NCI-H1694 (cell line): Measurements from ENCODE around the gene AGXT.

Experiments
- DNase-seq: peaks from one replicate; lab custom pipeline; 2025; lab: John Stamatoyannopoulos, UW

The AGXT gene

DNA sequence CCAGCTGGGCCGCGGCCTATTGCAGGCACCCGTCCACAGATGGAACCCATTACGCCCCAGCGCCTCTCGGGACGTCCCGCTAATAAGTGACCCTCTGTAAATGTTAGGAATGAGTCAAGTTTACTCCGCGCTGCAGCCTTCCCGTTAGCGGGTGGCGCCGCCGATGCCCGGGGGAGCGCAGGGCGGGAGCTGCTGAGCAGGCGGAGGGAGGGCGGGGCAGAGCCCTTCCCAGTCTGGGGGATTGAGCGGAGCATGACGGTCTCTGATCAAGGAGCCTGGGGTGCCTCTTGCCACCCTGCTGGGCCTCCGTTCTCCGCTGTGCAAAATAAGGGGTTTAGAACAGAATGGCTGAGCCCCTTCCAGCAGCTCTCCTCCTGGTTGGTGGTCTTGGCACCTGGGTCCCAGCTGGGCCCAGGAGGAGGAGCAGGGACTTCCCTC, 48.0 kb downstream of the AGXT start:
- DNase-seq = no peak

DNA sequence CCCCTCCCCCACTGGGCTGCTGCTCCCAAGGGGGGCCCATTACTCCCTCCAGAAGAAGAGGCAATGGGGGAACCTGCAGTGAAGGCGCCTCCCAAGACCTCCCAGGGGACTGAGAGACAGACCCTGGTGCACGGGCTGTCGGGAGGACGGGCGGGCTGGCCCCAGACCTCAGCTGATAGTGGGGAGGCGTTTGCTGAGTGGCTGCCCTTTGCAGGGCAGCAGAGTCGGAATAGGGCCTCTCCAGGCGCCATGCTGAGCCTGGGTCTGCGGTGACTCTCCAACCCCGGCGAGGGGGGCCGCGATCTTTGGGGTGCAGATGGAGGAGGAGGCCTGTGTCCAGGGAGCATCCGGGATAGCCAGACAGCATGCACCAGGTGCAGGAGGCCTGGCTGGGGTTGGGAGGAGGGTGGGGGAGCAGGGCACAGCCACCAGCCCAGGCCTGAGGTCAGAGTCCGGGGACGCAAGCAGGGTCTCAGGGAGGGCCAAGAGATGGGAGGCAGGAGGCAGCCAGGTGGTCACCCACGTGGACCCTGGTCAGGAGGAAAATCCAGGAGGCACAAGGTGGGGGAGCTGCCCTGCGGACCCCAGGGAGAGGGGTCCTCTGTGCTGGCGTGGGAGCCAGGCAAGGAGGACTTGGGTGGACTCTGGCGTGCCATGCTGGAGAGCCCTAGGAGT, 48.5 kb downstream of the AGXT start:
- DNase-seq = no peak

DNA sequence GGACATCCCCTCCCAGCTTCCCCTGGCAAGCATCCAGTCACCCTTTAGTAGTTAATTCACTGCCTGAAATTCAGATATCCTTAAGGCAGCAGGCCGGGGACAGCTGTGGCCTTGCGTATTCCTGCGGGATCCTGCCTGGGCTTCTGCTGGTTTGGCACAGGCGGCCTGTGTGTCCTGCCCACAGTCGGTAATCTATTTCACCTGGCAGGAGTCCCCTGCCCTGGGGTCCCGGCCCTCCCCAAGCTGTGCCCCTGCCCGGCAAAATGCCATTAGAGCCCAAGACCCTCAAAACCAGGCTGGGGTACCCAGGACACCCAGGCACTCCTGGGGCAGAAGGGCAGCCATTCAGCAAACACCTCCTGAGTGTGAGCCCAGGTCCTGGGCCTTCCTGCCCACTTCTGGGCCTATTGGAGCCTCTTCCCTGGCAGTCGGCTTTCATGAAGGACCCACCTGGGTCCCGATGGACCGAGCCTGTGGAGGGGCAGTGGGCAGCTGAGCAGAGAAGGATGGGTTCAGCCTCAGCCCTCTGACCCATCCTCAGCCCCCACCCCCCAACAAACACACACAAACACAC, 49.1 kb downstream of the AGXT start:
- DNase-seq = no peak

DNA sequence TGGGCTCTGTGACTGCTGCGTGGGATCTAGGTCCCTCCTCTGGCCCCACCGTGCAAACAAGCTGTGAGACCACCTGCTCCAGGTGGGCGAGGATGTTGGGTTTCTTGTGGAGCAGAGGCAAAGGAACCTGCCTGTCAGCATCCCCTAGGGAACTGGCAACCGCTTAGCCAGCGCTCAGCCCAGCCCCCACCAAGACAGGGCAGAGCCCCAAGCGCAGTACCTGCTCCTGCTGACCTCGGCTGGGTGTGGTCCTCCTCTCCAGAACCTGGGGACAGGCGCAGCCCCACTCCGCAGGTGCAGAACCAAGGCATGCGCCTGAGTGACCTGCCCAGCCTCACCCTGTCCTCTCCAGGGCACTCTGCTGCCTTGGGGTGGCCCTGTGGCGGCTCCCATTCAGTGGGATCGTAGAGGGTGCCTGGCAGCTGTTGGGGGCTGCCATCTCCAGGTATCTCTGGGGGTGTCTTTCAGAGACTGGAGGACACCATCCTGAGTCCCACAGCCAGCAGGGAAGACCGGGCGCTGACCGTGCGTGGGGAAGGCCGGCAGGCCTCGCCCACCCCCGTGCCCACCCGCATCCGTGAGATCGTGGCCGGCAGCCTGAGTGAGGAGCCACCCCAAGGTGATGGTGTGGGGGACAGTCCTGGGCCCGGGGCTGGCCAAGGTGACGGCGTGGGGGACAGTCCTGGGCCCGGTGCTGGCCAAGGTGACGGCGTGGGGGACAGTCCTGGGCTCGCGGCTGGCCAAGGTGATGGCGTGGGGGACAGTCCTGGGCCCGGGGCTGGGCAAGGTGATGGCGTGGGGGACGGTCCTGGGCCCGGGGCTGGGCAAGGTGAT, 49.9 kb downstream of the AGXT start:
- no peak for DNase-seq

DNA sequence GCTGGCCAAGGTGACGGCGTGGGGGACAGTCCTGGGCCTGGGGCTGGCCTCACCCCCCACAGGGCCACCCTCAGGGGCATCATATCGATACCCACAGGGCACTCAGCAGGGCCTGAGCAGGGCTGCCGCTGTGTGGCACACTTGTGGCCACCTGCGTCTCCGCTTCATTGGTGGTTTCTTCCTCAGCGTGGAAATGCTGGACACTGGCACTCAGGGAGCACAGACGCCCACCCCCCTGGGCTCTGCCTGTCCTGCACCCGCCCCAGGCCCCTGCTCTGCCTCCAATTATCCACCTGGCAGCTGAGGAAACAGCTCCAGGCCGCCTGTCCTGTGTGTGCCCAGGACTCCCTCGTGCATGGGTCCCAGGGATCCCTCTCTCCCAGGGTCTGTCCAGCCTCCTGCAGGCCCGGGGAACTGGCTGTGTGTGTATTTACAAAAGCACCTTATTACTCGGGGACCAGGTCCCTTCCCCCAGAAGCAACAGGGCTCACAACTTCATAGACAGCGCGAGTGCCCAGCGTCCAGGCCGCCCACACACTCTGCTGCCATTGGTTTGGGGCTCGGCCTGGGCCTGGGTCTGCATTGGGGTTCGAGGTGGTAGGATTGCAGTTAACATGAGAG, 50.6 kb downstream of the AGXT start:
- no peak for DNase-seq

DNA sequence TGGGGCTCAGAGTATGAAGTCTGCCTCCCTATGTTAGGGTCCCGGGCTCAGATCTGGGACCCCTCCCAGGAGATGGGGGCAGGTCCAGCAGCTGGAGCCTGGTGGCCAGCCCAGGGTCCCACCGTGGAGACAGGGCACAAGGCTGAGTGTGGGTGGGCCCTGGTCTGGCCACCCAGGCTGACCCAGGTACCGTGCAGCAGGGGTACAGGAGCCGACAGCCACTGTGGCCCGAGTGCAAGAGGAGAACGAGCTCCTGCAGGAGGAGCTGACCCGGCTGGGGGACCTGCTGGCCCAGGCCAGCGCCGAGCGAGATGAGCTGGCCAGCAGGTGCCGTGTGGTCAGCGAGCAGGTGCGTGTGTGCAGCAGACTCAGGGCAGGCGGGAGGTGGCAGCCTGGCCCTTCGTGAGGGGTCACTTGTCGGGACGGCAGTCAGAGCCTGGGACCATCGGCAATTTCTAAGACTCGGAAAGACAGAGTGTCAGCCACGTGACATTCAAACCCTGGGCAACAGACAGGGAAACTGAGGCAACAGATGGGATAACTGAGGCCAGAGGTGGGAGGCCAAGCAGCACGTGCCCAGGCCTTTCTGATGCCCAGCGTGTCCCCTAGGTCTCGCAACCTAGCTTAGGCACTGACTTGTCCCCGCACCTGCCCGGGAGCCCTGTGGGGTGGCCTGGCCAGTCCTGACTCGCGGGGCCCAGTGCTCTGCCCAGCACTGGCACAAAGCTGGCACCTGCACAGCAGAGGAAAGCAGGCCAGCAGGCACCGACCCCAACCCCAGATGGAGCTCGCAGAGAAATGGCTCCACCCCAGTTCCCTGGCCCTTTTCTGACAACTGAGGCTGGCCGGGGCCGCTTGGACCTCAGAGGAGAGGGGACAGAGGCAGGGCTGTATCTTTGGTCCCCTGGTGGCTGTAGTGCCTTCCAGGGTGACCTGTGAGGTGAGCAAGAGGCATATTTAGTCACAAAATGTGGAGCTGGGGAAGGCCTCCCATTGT, 51.5 kb downstream of the AGXT start:
- no peak for DNase-seq

DNA sequence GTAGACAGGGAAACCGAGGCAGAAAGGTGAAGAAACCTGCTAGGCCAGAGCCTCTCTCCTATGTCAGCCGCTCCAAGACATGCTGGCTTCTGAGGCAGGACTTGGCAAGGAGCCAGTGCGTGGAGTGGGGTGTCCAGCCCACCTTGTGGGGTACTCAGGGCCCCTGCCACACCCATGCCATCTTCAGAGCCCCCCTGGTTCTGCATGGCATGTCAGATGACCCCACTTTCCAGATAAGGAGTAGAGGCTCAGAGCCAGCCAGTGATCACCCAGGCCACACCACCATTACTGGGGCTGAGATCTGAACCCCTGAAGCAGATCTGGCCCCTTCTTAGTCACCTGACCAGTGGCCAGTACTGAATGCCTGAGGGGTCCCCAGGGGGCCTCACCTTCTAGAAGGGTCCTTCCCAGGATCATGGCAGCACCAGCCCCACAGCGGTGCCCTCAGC, 52.2 kb downstream of the AGXT start:
- DNase-seq = no peak

DNA sequence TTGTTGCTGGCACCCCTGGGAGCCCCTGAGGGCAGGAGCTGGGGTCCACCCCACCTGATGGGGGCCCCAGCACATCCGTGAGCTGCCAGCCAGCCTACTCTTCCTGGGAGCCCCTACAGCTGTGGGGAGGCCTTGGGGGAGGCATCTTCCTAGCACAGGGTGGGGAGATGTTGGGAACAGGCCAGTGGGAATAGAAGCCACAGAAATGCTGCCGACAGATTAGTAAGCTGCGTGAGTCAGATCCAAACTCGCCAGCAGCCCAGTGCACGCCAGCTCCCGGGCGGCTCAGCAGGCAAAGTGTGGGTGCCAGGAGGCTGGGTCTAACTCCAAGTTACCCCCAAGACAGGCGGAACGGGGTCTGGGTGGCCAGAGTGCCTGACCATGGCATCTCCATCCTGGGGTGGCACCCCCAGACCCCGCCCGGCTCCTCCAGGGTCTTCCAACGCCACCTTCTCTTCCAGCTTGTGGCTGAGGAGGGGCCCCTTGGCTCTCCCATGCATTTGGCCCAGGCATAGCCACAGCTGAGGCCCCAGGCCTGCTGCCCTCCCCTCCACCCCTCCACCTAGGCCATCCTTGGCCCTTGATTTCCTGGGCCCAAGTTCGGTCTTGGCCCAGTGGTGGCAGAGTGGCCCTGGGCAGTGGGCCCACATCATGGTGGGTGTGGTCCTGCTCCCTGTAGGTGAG, 52.8 kb downstream of the AGXT start:
- no peak for DNase-seq

DNA sequence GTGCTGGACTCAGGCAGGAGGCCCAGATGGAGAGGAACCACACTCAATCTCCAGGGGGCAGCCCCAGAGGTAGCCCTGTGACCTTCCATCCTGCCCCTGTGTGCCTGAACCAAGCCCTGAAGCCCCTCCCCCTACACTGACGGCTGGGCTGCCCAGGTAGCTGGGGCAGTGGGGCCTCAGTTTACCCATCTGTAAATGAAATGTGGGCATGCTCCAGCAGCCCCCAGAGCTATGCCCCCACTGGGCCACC, 53.3 kb downstream of the AGXT start:
- no peak for DNase-seq

DNA sequence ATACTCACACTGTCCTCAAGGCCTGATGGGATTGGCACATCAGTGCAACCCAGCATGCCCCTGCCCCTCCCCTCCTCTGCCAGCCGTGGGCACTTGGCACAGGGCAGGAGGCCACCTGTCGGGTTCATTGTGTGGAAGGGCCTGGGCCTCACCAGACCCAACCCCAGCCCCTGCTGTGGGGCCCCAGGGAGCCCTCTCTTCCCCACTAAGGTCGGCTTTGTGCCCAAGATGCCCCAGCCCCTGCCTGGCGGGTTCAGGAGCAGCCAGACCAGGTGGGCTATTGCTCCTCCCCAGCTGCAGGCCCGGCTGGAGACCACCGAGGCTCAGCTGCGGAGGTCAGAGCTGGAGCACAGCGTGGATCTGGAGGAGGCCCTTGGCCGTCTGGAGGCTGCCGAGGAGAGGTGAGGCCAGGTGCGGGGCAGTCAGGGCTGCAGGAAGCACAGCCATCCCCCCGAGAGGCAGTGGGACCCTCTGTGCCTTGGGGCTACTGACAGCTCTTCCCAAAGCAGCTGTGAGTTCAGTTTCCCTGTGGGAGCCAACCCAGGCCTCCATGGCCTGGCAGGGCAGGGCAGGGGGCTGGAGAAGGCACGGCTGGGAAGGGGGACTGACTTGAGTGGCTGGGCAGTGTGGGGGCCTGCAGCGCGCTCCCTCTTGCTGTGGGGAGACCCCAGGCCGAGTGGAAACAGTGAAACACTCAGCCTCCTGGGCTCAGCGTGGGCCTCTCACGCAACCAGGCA, 53.8 kb downstream of the AGXT start:
- DNase-seq = no peak

DNA sequence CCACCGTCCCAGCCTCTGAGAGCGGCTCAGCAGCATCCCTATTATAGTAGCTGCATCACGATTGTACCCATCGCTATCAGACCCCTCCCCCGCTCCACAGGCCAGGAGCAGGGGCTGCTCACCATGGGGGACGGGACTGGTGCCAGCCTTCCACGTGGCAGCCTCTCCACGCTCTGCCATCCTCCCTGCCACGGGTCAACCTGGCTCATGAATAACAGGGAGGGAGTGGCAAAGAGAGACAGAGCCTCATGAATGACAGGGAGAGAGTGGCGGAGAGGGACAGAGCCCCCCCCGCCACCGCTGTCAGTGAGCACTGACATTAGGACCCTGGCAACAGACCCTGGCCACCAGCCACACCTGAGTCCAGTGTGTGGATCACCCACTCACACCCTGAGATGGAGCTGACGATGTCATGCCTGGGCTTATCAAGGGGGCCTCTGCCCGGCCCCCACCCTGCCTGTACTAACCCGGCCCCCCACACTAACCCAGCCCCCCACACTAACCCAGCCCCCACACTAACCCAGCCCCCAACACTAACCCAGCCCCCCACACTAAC, 54.4 kb downstream of the AGXT start:
- no peak for DNase-seq

DNA sequence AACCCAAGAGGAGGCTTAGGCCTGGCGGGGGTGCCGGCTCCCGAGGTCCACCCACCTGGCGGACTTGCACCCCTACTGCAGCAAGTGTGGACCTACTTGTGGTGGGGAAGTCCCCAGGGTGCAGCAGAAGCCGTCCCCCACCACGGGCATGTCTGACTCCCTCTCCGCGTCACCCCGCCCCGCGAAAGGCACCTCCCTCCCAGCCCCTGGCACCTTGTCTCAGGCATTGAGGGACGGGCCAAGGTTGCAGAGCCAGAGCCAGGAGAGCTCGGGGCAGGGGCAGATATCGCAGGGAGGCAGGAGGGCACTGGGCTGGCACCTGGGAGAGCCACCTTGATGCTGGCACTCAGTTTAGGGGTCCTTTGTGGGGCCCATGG, 56.6 kb downstream of the AGXT start:
- DNase-seq = no peak

DNA sequence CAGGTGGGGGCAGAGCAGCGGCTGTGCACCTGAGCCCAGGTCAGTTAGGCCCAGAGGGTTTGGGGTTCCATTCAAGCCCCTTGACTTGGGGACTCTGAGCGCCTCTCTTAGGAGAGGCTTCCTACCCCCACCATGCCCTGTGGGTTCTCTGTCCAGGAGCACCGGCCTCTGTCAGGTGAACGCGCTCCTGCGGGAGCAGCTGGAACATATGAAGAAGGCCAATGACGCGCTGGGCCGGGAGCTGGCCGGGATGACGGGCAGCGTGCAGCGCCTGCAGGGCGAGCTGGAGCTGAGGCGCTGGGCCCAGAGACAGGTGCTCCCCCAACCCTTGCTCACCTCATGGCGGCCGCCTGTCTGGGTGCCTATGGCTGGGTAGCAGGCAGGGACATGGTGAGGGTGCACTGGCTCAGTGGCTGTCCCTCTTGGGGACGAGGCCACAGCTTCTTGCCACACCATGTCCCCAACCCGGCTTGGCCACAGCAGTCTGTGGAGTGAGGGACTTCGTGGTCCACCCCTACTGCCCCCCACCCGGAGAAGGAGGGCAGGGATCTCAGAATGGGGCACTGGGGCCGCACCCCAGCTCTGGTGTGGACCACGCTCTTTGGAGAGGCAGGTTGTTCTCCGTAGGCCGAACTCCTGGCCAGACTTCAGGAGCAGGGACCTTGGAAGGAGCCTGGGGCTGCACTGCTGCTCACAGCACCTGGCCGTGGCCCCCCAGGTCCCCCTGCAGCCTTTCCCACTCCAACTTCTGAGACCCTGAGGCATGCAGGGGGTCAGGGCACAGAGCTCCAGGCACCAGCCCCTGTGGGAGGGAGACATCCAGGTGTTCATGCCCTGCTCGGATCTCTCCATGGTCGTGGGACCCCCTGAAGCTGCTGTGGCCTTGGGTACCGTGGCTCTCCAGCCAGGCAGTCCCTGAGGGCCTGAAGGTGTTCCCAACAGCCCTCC, 57.2 kb downstream of the AGXT start:
- DNase-seq = no peak

DNA sequence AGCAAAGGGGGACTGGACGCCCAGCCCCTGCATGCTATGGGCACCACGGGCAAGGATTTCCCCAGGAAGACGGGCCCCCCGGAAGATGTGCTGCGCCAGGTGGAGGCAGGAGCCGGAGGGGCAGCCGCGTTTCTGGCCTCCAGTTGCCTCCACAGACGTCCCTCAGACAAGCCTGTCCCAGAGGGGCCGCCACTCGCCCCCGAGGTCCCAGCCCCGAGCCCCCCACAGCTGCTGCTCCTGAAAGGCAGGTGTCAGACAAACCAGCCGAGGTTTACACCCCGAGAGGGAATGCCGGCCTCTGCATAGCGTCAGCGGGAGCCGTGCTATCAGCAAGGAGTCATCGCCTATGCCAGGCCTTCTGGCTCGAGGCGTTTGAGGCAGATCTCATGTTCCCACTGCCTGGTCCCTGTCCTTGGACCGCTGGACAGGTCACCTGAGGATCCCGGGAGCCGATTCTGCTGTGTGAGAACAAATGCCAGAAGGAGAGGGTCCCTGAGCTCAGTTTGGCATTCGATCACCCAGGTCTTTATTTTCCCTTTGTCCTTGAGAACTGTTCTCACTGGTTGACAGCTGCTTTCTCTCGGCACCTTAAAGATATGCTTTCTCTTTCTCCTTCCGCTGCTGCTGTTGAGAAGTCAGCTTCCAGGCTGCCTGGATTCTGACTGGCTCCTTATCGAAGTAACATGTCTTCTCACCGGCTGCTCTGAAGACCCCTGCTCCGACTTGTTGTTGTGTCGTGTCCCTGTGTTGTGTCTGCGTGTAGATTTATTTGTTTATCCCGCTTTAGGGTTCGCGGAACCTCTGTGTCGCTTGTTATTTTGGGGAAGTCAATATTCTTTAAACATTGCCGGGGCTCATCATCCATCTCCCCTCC, 58.1 kb downstream of the AGXT start:
- DNase-seq = no peak

DNA sequence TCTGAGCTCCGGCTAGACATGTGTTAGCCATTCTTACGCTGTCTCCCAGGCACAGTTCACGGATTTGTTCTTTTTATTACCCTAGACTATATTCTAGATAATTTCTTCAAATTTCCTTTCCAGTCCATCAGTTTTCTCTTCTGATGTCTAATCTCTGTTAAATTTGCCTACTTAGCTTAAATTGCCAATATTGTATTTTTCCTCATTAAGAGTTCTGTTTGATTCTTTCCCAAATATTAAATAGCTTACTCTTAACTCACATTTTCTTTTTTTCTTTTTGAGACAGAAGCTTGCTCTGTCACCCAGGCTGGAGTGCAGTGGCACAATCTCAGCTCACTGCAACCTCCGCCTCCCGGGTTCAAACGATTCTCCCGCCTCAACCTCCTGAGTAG, 58.8 kb downstream of the AGXT start:
- no peak for DNase-seq

DNA sequence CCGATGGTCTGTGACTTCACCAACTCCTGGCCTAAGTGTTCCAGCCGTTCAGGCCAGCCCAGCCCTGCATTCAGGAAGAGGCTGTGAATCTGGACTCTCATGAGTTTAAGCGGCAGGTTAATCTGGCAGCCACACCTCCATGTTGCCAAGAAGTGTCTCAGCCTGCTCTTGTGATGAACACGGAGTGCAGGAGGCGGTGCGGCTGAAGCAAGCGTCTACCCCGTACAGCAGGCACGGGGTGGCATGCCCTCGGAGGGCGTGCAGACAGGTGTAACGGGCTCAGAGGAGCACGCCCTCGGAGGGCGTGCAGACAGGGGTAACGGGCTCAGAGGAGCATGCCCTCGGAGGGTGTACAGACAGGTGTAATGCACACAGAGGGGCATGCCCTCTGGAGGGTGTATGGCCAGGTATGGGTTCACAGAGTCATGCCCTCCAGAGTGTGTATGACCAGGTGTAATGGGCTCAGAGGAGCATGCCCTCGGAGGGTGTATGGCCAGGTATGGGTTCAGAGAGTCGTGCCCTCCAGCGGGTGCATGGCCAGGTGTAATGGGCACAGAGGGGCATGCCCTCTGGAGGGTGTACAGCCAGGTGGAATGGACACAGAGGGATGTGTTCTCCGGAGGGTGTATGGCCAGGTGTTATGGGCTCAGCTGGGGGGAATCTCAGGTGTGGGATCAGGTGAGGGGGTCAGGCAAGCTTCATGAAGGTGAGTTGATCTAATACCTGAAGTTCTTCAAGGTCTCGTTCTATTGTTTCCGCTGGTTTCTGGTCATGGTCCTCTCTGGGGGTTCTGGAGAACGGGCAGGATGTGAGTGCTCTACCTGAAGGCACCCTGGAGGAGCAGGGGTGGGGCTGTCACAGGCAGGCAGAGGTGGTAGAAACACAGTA, 60.1 kb downstream of the AGXT start:
- no peak for DNase-seq
